IPS-18c (cell line): ENCODE data around the gene CDH13.
"Not testable (repeated sequence)": the region's sequence is repeated elsewhere in the genome, so short reads cannot be mapped to it uniquely, and the experiment has no call there.

ENCODE experiments used
- H3K4me3 ChIP-seq: 2 replicates; pipeline ENCODE4 v1.7.0; 2013; ENCODE audit warnings: low read depth, mild to moderate bottlenecking, low read length, moderate library complexity; ENCODE audit not compliant: insufficient read depth
- H3K9me3 ChIP-seq: one replicate; pipeline ENCODE4 v1.6.1; 2013; ENCODE audit warnings: mild to moderate bottlenecking, low read length, moderate library complexity; ENCODE audit not compliant: control insufficient read depth, insufficient read depth

CDH13 gene

DNA sequence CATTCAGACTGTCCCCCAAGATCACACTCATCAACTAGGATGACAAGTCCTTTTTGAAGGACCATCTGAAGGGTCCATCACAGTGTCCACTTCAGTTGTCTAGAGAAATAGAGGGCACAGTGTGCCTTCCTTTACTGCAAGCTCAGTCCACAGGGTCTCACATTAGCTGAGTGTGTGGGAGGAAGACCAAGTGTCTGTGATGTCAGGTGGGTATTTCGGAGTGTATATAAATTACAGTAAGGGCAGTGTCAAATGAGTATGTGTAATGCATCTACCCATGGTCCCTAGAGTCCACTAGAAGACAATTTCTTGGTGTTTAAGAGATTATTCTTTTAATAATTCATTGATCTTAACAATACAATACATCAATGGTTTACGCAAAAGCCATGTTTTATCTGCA, 272.2 kb downstream of the CDH13 start:
- Histone ChIP-seq H3K4me3 (no peak overlapping the region), H3K9me3 (no peaks in the 10 kb centered on the region)

DNA sequence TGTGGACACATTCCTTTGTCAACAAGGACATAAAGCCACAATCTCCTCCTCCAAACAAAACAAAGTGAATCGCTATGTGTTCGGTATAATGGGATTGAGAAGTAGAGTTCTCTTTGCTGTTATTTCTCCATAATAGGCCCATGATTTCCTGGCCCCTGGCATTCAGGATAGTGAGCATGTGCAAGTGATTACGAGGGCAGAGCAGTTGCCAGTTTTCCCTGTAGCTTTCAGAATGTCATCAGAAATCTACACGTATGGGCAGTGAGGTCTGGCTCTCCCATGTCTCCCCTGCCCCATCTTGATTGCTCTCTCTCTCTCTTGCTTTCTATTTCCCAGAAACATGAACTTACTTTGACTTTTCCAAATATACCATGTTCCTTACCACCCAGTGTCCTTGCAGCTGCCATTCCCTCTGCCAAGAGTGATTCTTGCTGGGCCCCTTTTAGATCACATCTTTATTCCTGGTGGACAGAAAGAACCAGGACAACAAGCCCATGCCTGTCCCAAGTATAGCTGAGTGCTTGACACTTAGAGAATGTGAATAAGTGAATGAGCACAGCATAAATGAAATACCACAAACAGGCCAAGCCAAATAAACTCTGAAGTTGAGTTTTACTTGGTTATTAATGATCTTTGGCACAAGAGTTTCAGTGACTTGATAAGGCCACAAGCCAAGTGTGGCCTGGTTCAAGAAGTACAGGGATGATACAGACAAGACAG, 273.1 kb downstream of the CDH13 start:
- no peaks in the 10 kb centered on the region for H3K9me3 ChIP-seq
- H3K4me3 ChIP-seq = no peak overlapping the region

DNA sequence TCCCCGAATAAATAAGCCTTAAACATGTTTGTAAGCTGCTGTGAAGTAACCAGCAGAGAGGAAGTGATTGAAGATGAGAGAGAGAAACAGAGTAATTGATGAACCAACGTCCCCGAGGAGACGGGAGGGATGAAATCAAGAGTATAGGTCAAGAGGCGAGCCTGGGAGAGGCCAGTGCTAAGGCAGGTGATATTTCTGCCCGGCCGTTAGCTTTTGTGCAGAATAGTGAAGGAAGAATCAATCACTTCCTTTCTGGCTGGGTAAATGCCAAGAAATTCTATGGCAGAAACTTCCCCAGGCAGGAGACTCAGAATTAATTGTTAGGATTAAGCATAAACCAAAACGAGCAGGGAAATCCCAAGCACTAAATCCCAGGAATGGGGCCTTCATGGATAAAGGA, 273.8 kb downstream of the CDH13 start:
- H3K4me3 ChIP-seq = no peak overlapping the region
- no peaks in the 10 kb centered on the region for H3K9me3 ChIP-seq

DNA sequence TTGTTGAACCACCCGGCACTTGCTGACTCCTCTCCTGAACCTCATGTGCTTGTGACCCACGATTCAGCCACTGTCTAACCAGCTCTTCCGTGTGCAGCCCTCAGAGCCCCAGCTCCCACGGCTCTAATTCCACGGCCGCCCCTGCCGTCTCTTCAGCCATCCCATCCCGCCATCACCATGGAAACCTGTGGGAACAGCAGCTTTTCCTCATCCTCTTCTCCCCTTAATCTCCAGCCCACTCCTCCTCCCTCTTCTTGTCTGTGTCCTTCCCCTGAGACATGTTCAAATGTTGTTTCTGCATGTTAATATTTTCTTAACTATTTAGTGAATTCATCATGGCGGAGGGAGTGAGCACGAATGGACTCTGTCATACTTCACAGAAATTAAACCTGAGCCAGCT, 285.2 kb downstream of the CDH13 start:
- Histone ChIP-seq H3K9me3 (no peaks in the 10 kb centered on the region), H3K4me3 (no peak overlapping the region)

DNA sequence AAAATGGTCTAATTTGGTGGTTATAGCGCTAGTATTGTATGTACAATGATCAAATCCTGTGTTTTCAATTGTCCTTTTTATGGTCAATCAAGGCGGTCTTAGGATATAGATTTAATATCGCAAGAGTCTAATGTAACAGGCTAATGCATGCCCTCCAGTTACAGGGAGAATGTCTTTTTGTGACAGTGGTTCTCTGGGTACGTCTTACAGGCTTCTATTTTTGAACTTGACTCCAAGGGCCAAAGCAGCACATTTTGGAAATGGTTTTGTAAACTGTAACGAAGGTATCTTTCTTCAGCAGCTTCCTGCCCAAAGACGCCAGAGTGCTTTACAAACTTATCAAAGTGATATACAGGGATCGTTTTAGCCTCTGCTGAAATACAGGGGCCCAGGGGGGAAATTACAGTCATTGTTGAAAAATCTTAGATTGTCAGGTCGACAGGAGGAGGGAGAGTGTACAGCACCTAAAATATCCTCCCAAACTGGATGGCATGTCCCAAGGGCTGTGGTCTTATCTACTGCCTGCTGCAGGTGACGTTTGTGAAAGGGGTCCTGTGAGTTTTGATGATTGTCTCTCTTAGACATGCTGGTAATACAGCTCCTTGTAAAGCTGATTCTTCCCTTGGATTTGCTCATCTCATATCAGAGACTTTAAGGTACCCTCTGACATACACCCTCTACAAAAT, 288.5 kb downstream of the CDH13 start:
- Histone ChIP-seq H3K9me3 (no peaks in the 10 kb centered on the region), H3K4me3 (no peak overlapping the region)

GRCh38 chr16:82917886-82918595, 291.3 kb downstream of the CDH13 start:
- Histone ChIP-seq H3K4me3 (no peak overlapping the region), H3K9me3 (no peaks in the 10 kb centered on the region)

GRCh38 chr16:82924075-82924854, 297.5 kb downstream of the CDH13 start:
- H3K9me3 ChIP-seq = no peaks in the 10 kb centered on the region

DNA sequence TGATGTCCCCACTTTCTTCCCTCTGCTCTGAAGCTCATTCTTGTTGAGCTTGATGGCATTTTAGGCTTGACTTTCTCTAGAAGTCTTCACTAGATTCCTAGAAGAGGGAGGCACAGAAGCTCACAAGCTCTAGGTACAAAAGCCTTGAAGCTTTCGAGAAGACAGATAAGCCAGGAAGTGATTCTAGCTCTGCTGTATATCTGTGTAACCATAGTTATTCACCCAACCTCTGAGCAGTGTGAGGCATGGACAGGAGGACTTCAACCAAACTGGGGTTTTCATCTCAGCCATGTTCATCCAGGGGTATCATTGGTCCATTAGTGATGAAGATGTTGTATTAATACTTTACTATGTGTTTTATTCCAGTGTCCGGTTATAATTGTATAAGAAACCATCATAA, 299.7 kb downstream of the CDH13 start:
- Histone ChIP-seq H3K9me3 (no peaks in the 10 kb centered on the region), H3K4me3 (no peak overlapping the region)

More at GRCh38 chr16:82924075-82924854, 297.5 kb downstream of the CDH13 start:
- H3K4me3 ChIP-seq = no peak overlapping the region

DNA sequence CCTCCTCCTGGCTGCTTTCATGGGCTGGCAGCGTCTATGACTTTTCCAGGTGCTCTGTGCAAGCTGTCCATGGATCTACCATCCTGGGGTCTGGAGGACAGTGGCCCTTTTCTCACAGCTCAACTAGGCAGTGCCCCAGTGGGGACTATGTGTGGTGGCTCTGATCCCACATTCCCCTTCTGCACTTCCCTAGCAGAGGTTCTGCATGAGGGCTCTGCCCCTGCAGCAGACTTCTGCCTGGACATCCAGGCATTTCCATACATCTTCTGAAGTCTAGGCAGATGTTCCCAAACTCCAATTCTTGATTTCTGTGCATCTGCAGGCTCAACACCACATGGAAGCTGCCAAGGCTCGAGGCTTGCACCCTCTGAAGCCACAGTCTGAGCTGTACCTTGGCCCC, 307.2 kb downstream of the CDH13 start:
- not testable (repeated sequence) for H3K4me3 ChIP-seq, H3K9me3 ChIP-seq

DNA sequence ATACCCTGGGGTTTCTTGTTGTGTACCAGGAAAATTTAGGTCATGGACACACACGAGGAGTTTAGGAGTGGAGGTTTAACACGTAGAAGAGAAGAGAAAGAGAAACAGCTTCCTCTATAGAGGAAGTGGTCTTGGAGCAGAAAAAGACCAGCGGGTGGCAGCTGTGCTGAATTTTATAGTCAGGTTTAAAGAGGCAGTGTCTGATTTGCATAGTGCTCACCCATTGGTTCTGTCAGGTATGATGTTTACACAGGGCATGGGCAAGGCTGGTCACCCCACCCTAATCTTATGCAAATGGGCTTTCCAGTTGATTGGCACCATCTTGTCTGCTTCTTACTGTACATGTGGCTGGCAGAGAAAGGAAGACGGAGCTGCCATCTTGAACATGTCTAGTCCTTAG, 309.0 kb downstream of the CDH13 start:
- Histone ChIP-seq H3K4me3 (no peak overlapping the region), H3K9me3 (peaks cover 4% of the 10 kb centered on the region)

DNA sequence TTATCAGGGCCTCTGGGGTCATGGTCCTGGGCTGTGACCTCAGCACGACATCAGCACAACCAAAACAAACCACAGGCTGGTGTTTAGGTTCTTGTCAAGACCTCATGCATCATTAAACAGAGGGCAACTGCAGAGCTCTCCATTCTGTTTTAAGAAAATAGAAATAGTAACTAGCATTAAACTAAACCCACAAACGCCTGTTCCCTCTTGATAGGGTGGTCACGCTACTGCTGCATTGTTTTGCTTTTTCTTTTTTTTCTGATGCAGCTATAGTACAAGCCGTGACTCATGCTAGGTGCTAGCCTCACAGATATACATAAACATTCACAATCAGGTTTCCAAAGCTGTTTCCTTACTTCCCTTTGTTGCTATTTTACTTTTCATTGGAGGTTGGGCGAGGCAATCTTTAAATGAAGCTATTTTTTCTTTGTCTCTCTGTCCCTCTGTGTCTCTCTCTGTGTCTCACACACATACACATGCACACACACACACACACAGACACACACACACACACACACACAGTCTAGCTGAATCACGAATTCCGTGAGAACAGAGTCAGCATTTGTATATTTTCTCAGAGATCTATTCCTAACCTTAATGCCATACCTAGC, 310.3 kb downstream of the CDH13 start:
- H3K4me3 ChIP-seq = no peak overlapping the region
- peaks cover 6% of the 10 kb centered on the region for H3K9me3 ChIP-seq

DNA sequence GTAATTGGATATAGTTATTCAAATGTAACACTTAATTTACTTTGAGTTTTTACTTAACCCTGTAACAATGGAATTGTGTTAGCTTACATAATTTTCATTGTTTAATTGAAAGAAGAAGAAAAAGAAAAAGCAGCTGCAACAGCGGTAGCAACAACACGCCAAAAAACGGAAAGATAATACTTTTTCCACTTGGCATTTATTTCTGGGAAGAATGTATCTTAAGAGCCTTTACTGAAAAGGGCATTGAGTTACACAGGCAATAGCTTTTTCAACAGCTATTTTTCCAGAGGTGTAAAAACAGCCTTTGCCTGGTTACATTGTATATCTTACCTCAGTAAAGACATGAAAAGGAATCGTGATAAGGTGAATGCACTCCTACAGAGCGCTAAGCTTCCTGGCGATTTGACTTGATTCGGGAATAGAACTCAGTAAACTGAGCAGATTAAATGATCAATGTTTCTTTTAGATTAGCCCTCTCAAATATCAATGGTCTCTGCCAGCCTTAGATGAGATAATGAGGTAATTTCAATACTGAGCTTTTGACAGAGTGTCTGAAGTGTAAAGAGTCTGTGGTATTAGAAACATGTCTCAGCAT, 311.3 kb downstream of the CDH13 start:
- Histone ChIP-seq H3K4me3 (no peak overlapping the region), H3K9me3 (peaks cover 6% of the 10 kb centered on the region)

DNA sequence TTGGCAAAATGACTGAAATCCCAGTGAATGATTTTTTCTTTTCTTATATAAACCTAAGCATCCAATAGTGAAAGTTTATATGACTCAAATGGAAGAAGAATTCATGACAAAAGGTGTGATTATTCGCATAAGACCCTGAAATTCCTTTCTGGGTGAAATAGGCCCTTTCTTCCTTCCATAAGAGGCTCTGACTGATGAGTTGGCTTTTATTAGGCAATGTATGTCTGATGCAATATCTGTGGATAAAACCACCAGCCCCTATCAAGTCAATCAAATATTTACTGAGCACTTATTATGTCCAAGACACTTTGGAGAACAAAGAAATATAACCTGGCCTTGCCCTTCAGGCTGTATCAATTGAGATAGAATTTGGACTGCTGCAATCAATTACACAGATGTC, 316.6 kb downstream of the CDH13 start:
- H3K9me3 ChIP-seq = peaks cover 2% of the 10 kb centered on the region
- H3K4me3 ChIP-seq = no peak overlapping the region

DNA sequence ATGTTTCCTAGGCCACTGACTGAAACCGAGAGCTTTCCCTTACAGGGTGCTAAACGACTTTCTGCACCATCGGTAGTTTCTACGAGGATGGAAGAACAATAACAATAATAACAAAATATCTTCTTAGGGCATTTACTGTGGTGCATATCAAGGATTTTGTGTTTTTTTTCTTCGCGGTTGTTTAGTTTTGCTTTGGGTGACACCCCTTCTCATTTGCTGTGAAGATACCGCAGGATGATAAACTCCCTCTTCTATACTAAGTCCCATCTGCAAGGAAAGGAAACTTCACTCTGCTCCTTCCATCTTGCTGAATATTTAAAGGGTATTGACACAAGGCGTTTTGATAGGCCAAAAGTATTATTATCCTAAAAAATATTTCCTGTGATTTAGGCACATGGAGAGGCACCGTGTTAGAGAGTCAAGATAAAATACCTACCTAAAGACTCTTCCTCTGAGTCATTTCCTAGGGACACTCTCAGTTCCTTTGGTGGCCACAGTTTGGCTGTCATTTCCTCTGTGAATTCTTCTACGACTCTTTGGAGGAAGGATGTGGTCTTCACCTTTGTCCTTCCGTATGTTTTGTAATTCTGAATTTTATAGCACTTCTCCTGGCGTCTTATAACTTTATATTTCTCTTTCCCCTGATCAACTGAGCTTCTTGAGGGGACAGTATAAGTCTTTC, 318.8 kb downstream of the CDH13 start:
- H3K9me3 ChIP-seq = peaks cover 2% of the 10 kb centered on the region
- H3K4me3 ChIP-seq = no peak overlapping the region

- no peaks in the 10 kb centered on the region for H3K9me3 ChIP-seq
- H3K4me3 ChIP-seq = no peak overlapping the region
These were observed 320.9 kb downstream of the CDH13 start for GRCh38 chr16:82947698-82948097.

GRCh38 chr16:82949016-82949415, 322.2 kb downstream of the CDH13 start:
- Histone ChIP-seq H3K9me3 (no peaks in the 10 kb centered on the region), H3K4me3 (no peak overlapping the region)
